Fibroblast of pulmonary artery (primary cell): ENCODE results near the gene TOB1.
"Not testable (repeated sequence)": the region's sequence is repeated elsewhere in the genome, so short reads cannot be mapped to it uniquely, and the experiment has no call there.

Source experiments
- DNase-seq: peaks from one replicate; pipeline ENCODE4 v3.0.0-alpha.2; 2010; ENCODE audit warnings: low read depth
- H3K4me3 ChIP-seq: replicated peaks from 2 replicates; pipeline ENCODE4 v1.5.1; 2011; ENCODE audit warnings: low read depth, mild to moderate bottlenecking, control low read depth, low read length, moderate library complexity
- CTCF ChIP-seq: IDR thresholded peaks from 2 replicates; pipeline ENCODE4 v1.5.1; 2011; ENCODE audit warnings: mild to moderate bottlenecking, control low read depth, low read length, inconsistent platforms; ENCODE audit errors: missing control alignments

TOB1 gene

GRCh38 chr17:50863221-50863843, 2.8 kb downstream of the TOB1 start:
- peak; percentile 54 for DNase-seq
- H3K4me3 ChIP-seq, result no peak overlapping the region
- peak; percentile 69 for TF ChIP-seq CTCF

- H3K4me3 ChIP-seq, result no peak overlapping the region
- DNase-seq, result no peak
- no peak for TF ChIP-seq CTCF
Measured at GRCh38 chr17:50861822-50862528, 4.2 kb downstream of the TOB1 start.

- no peak overlapping the region for H3K4me3 ChIP-seq
- TF ChIP-seq CTCF, result no peak
- DNase-seq, result no peak
Measured at GRCh38 chr17:50861334-50861676, 4.8 kb downstream of the TOB1 start.

- not testable (repeated sequence) for H3K4me3 ChIP-seq, DNase-seq
Measured at GRCh38 chr17:50859727-50860126, 6.4 kb downstream of the TOB1 start.

- no peak for DNase-seq
- no peak overlapping the region for H3K4me3 ChIP-seq
- TF ChIP-seq CTCF, result no peak
Measured at GRCh38 chr17:50858486-50859225, 7.5 kb downstream of the TOB1 start.

GRCh38 chr17:50856431-50856830, 9.7 kb downstream of the TOB1 start:
- DNase-seq, result no peak

More at GRCh38 chr17:50856431-50856830, 9.7 kb downstream of the TOB1 start:
- H3K4me3 ChIP-seq, result no peak overlapping the region
- no peak for TF ChIP-seq CTCF
